ENCODE results near the gene RUBCNL.
"Not testable (repeated sequence)": the region's sequence is repeated elsewhere in the genome, so short reads cannot be mapped to it uniquely, and the experiment has no call there.

RUBCNL gene

DNA sequence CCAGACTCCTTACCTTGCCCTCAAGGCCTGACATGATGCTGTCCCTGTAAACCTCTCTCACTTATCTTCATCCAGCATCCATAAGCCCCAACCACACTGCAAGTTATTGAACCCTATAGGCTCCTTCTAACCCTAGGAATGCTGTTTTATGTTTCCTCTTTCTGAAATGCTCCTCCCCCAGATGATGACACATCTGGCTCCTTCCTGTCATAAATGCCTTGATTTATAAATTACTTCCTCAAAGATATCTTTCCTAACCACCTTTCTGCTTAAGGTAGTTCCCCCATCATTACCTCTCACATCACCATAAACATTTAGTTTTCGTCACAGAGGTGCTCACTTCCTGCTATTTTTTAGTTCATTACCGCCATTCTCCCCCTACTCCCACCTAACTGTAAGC, 12.3 kb downstream of the RUBCNL start:
- H3K36me3 ChIP-seq (ENCODE audit: control insufficient read depth, insufficient read depth, low read length), result no peaks in the 10 kb centered on the region

DNA sequence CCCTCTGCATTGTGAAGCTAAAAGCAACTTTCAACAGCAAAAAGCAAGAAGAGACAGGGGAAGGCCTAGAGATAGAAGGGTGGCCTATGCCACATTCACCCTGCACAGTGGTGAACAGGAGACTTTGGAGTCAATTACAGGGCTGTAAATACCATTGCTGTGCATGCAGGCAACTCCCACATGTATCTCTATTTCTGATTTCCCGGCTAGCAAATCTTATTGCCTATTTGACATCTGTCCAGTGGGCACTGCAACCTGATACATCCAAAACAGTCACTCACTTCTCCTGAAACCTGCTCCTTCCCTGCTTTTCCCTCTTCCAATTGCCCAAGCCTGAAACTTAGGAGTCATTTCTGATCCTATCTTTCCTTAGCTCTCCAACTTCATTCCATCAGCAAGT, 13.4 kb downstream of the RUBCNL start:
- H3K9ac ChIP-seq (ENCODE audit: low read depth, low read length), result no peak overlapping the region

More for the DNA sequence above, 12.3 kb downstream of the RUBCNL start:
- no peaks in the 10 kb centered on the region for H3K9me3 ChIP-seq (ENCODE audit: control insufficient read depth, insufficient read depth, low read length)
- H3K27ac ChIP-seq (ENCODE audit: low read depth, low read length), result no peak overlapping the region
- H3K4me3 ChIP-seq (ENCODE audit: low read depth, low read length), result no peak overlapping the region
- no peak overlapping the region for H3K9ac ChIP-seq (ENCODE audit: low read depth, low read length)
- no peaks in the 10 kb centered on the region for H3K4me1 ChIP-seq (ENCODE audit: control insufficient read depth, insufficient read depth, low read length)
- no peaks in the 10 kb centered on the region for H3K27me3 ChIP-seq (ENCODE audit: control insufficient read depth, insufficient read depth, low read length)

DNA sequence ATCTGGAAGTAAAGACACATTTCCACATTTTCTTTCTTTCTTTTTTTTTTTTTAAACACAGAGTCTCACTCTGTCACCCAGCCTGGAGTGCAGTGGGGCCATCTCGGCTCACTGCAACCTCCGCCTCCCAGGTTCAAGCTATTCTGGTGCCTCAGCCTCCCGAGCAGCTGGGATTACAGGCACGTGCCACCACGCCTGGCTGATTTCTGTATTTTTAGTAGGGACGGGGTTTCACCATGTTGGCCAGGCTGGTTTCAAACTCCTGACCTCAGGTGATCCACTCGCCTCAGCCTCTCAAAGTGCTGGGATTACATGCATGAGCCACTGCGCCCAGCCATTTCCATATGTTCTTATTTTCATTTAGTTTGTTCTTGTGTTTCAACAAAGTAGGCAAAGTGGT, 14.1 kb downstream of the RUBCNL start:
- not testable (repeated sequence) for H3K9me3 ChIP-seq (ENCODE audit: control insufficient read depth, insufficient read depth, low read length); H3K27me3 ChIP-seq (ENCODE audit: control insufficient read depth, insufficient read depth, low read length); H3K9ac ChIP-seq (ENCODE audit: low read depth, low read length); H3K4me3 ChIP-seq (ENCODE audit: low read depth, low read length); H3K27ac ChIP-seq (ENCODE audit: low read depth, low read length); H3K36me3 ChIP-seq (ENCODE audit: control insufficient read depth, insufficient read depth, low read length); H3K4me1 ChIP-seq (ENCODE audit: control insufficient read depth, insufficient read depth, low read length)

More for the DNA sequence above, 13.4 kb downstream of the RUBCNL start:
- no peak overlapping the region for H3K27ac ChIP-seq (ENCODE audit: low read depth, low read length)
- no peaks in the 10 kb centered on the region for H3K36me3 ChIP-seq (ENCODE audit: control insufficient read depth, insufficient read depth, low read length)
- H3K27me3 ChIP-seq (ENCODE audit: control insufficient read depth, insufficient read depth, low read length), result no peaks in the 10 kb centered on the region
- H3K4me3 ChIP-seq (ENCODE audit: low read depth, low read length), result no peak overlapping the region
- no peaks in the 10 kb centered on the region for H3K4me1 ChIP-seq (ENCODE audit: control insufficient read depth, insufficient read depth, low read length)
- no peaks in the 10 kb centered on the region for H3K9me3 ChIP-seq (ENCODE audit: control insufficient read depth, insufficient read depth, low read length)

DNA sequence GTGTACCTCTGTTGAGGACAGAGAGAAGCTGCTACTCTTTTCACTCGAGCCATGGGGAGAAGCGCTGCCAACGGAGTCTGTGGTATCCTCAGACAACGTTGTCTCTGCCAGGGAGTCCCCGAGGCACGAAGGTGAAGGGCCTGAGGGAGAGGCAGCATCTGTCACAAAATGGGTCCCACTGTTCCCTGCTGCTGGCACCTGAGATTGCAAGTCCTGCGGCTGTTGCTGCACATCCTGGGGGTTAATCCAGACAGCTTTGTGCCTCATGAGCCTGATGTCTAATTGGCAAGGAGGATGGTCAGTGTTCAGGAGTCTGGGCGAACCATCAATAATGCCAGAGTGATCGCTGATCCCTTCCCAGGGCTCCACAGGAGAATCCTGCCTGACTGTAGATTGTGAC, 15.0 kb downstream of the RUBCNL start:
- Histone ChIP-seq H3K9ac (ENCODE audit: low read depth, low read length) (no peak overlapping the region), H3K4me3 (ENCODE audit: low read depth, low read length) (no peak overlapping the region), H3K27me3 (ENCODE audit: control insufficient read depth, insufficient read depth, low read length) (no peaks in the 10 kb centered on the region), H3K36me3 (ENCODE audit: control insufficient read depth, insufficient read depth, low read length) (no peaks in the 10 kb centered on the region), H3K27ac (ENCODE audit: low read depth, low read length) (no peak overlapping the region), H3K9me3 (ENCODE audit: control insufficient read depth, insufficient read depth, low read length) (no peaks in the 10 kb centered on the region), H3K4me1 (ENCODE audit: control insufficient read depth, insufficient read depth, low read length) (no peaks in the 10 kb centered on the region)

DNA sequence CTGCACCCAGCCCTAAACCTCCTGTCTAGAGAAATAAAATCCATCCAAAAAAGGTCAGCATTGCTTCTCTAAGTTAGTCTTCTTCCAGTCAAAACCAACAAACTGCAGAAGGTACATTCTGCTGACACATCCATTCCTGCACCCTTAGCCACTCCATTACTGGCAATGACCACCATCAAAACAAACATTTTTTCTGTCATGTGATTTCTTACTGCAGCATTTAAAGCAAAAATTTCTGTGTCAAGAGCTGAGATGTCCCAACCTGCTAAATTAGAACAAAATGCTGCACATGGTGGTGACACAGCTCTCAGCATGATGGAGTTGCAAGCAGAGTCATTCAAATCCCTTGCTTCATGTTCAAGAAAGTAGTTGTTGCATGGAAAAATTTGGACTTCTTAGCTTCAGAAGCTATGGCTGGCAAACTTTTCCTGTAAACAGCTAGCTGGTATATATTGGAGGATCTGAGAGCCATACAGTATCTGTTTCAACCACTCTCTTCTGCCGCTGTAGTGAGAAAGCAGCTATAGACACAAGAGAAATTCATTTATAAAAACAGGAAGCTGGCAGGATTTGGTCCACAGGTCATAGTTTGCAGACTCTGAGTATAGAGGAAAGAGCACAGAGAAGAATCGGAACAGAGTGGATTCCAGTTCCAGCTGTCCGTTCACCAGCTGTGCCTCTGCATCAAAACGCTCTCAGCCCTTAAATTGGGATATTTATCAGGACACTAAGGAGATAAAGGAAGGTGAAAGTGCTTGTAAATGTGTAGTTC, 17.4 kb downstream of the RUBCNL start:
- Histone ChIP-seq H3K36me3 (ENCODE audit: control insufficient read depth, insufficient read depth, low read length) (no peaks in the 10 kb centered on the region), H3K4me3 (ENCODE audit: low read depth, low read length) (no peak overlapping the region), H3K27ac (ENCODE audit: low read depth, low read length) (no peak overlapping the region), H3K27me3 (ENCODE audit: control insufficient read depth, insufficient read depth, low read length) (no peaks in the 10 kb centered on the region), H3K9me3 (ENCODE audit: control insufficient read depth, insufficient read depth, low read length) (no peaks in the 10 kb centered on the region), H3K9ac (ENCODE audit: low read depth, low read length) (no peak overlapping the region), H3K4me1 (ENCODE audit: control insufficient read depth, insufficient read depth, low read length) (no peaks in the 10 kb centered on the region)

DNA sequence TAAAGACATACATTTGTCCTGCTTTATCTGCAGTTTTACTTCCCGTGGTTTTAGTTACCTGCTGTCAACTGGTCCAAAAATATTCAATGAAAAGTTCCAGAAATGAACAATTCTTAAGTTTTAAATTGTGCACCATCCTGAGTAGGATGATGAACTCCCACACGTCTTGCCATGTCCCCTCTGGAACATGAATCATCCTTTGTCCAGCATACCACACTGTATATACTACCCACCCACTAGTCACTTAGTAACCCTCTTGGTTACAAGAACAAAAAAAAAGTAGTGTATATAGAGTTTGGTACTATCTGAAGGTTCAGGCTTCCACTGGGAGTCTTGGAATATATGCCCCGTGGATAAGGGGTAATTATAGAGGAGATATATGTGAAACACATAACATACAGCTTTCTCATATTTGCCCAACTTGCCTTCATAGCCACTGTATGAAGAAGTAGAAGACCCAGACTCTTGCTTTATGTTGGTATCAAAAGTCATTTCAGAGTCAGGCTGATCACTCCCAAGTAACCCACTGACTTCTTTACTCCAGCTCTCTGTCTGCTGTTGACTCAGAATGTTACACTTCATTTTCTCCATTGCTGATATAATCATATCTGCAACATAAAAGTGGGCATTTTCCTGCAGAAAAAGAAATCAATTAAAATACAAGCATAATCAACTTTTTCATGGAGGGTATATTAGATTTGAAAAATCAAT, 19.3 kb downstream of the RUBCNL start:
- no peak overlapping the region for H3K27ac ChIP-seq (ENCODE audit: low read depth, low read length)
- H3K9ac ChIP-seq (ENCODE audit: low read depth, low read length), result no peak overlapping the region
- H3K9me3 ChIP-seq (ENCODE audit: control insufficient read depth, insufficient read depth, low read length), result no peaks in the 10 kb centered on the region
- no peaks in the 10 kb centered on the region for H3K36me3 ChIP-seq (ENCODE audit: control insufficient read depth, insufficient read depth, low read length)
- no peaks in the 10 kb centered on the region for H3K27me3 ChIP-seq (ENCODE audit: control insufficient read depth, insufficient read depth, low read length)
- H3K4me1 ChIP-seq (ENCODE audit: control insufficient read depth, insufficient read depth, low read length), result no peaks in the 10 kb centered on the region
- H3K4me3 ChIP-seq (ENCODE audit: low read depth, low read length), result no peak overlapping the region

DNA sequence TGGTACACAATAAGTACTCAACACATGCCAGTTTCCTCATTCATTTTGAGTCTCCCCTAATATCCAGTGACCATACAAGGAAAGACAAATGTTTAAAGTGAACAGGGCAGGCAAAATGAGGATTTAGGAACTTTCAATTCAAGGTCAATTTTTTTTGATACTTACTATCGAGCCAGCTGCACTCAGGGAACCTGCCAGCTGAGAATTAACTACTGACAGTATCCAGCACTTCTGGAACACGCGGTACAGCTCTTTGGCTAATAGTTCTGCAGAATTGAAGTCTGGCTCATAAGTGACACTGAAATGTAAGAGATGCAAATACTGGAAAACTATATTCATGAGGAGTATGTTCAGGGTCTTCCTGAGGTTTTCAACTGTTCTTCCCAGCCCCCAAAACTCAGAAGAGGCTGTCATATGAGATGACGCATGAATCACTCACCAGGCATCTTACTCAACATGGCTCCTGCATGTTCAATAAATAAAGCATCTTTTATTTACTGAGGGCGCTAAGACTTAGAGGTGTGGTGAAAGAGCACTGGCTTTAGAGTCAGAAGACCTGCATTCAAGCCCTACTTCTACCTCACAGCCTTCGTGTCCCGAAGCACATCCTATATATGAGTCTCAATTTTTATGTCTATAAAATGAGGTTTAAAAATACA, 25.6 kb downstream of the RUBCNL start:
- H3K27ac ChIP-seq (ENCODE audit: low read depth, low read length), result no peak overlapping the region
- no peak overlapping the region for H3K9ac ChIP-seq (ENCODE audit: low read depth, low read length)
- no peaks in the 10 kb centered on the region for H3K4me1 ChIP-seq (ENCODE audit: control insufficient read depth, insufficient read depth, low read length)
- H3K4me3 ChIP-seq (ENCODE audit: low read depth, low read length), result no peak overlapping the region
- no peaks in the 10 kb centered on the region for H3K27me3 ChIP-seq (ENCODE audit: control insufficient read depth, insufficient read depth, low read length)
- no peaks in the 10 kb centered on the region for H3K9me3 ChIP-seq (ENCODE audit: control insufficient read depth, insufficient read depth, low read length)
- H3K36me3 ChIP-seq (ENCODE audit: control insufficient read depth, insufficient read depth, low read length), result no peaks in the 10 kb centered on the region

DNA sequence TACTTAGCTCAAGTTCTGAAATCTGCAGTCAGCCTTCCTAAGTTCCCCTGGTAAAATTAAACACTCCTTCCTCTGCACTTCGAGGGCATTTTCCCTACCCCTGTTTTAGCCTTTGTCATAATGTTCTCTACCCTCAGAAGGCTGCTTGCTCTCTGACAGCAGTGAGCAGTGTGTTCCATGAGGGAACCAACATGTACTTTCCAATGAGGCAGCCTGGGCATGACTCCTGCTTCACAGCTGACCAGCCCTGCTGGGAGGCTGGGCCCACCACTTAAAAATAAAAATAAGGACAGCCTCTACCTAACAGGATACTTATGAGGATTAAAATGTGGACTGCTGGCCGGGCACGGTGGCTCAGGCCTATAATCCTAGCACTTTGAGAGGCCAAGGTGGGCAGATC, 26.4 kb downstream of the RUBCNL start:
- Histone ChIP-seq H3K9me3 (ENCODE audit: control insufficient read depth, insufficient read depth, low read length) (no peaks in the 10 kb centered on the region), H3K4me1 (ENCODE audit: control insufficient read depth, insufficient read depth, low read length) (no peaks in the 10 kb centered on the region), H3K36me3 (ENCODE audit: control insufficient read depth, insufficient read depth, low read length) (no peaks in the 10 kb centered on the region), H3K4me3 (ENCODE audit: low read depth, low read length) (no peak overlapping the region), H3K27me3 (ENCODE audit: control insufficient read depth, insufficient read depth, low read length) (no peaks in the 10 kb centered on the region), H3K27ac (ENCODE audit: low read depth, low read length) (no peak overlapping the region), H3K9ac (ENCODE audit: low read depth, low read length) (no peak overlapping the region)

DNA sequence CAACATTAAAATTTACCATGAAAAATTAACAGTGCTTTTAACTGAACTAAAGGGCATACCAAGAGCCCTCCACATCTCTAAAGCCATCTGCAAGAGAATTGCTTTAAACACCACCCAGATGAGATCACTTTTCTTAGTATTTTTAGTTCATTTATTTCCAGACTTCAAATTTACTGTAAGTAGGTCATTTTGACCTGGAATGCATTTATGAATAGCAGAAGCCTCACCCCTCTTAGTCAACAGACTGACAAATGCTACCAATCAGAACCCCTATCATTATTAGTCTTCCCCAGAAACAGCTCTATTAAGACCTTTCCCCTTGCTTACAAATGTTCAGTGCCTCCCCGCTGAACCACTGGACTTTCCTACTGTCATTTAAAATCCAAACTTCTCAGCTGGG, 27.3 kb downstream of the RUBCNL start:
- Histone ChIP-seq H3K27ac (ENCODE audit: low read depth, low read length) (no peak overlapping the region), H3K36me3 (ENCODE audit: control insufficient read depth, insufficient read depth, low read length) (no peaks in the 10 kb centered on the region), H3K4me3 (ENCODE audit: low read depth, low read length) (no peak overlapping the region), H3K9ac (ENCODE audit: low read depth, low read length) (no peak overlapping the region), H3K4me1 (ENCODE audit: control insufficient read depth, insufficient read depth, low read length) (no peaks in the 10 kb centered on the region), H3K9me3 (ENCODE audit: control insufficient read depth, insufficient read depth, low read length) (no peaks in the 10 kb centered on the region), H3K27me3 (ENCODE audit: control insufficient read depth, insufficient read depth, low read length) (no peaks in the 10 kb centered on the region)

DNA sequence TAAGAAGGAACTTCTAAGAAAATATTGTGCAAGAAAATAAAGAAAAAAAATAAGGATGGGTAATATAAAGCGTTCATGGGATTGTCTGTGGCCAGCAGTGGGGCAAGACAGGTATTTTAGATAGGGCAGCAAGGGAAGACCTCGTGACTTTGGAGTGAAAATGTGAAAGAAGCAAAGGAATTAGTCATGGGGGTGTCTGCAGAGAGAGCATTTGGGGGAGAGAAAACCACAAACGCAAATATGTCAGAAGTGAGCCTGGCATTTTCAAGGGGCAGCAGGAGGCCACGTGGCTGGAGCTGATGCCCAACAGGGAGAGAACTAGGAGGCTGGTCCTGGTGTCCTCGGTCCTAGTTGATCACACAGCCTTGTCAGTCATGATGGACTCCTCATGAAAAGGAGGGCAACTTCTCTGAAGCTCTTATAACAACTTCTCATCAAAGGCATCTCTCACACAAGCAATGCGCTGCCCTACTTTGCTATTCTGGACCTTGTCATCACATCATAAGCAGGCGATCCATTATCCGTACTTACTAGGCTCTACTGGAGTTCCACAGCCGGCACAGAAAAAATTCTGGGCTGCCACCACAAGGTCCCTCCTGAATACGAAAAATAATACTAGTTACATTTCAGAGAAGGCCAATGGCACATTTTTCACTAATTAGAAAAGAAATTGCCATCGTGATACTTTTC, 31.0 kb downstream of the RUBCNL start:
- Histone ChIP-seq H3K36me3 (ENCODE audit: control insufficient read depth, insufficient read depth, low read length) (no peaks in the 10 kb centered on the region), H3K4me1 (ENCODE audit: control insufficient read depth, insufficient read depth, low read length) (no peaks in the 10 kb centered on the region), H3K9ac (ENCODE audit: low read depth, low read length) (no peak overlapping the region), H3K9me3 (ENCODE audit: control insufficient read depth, insufficient read depth, low read length) (no peaks in the 10 kb centered on the region), H3K27me3 (ENCODE audit: control insufficient read depth, insufficient read depth, low read length) (no peaks in the 10 kb centered on the region), H3K27ac (ENCODE audit: low read depth, low read length) (no peak overlapping the region), H3K4me3 (ENCODE audit: low read depth, low read length) (no peak overlapping the region)

DNA sequence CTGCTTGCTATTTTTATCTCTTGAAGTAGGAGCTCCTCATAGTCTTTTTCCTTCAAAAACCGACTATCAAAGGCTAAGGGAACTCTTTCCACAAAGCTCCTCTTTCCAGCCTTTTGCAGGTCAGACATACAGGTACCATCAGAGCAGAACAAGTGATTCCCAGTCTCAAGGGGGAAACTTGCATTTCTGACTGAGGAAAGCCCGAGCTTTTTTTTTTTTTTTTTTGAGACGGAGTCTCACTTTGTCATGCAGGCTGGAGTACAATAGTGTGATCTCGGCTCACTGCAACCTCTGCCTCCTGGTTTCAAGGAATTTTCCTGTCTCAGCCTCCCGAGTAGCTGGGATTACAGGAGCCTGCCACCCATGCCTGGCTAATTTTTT, 32.0 kb downstream of the RUBCNL start:
- H3K4me1 ChIP-seq (ENCODE audit: control insufficient read depth, insufficient read depth, low read length), result no peaks in the 10 kb centered on the region
- H3K9me3 ChIP-seq (ENCODE audit: control insufficient read depth, insufficient read depth, low read length), result no peaks in the 10 kb centered on the region
- H3K27me3 ChIP-seq (ENCODE audit: control insufficient read depth, insufficient read depth, low read length), result no peaks in the 10 kb centered on the region
- H3K27ac ChIP-seq (ENCODE audit: low read depth, low read length), result no peak overlapping the region
- H3K36me3 ChIP-seq (ENCODE audit: control insufficient read depth, insufficient read depth, low read length), result no peaks in the 10 kb centered on the region
- H3K9ac ChIP-seq (ENCODE audit: low read depth, low read length), result no peak overlapping the region
- H3K4me3 ChIP-seq (ENCODE audit: low read depth, low read length), result no peak overlapping the region
